Mucosa of rectum (tissue), 2 donors: ENCODE results near the gene NEDD4L.

Experiments
- H3K27ac ChIP-seq, 2 donors: one replicate each; pipeline ENCODE4 v1.7.0; 2013; ENCODE audit warnings: inconsistent platforms in 2 of 2, low read depth in 2 of 2, low read length in 2 of 2
- H3K27me3 ChIP-seq, 2 donors: one replicate each; pipeline ENCODE4 v1.7.0; 2013; ENCODE audit warnings: low read length in 2 of 2; ENCODE audit not compliant: control insufficient read depth in 2 of 2, insufficient read depth in 2 of 2
- H3K36me3 ChIP-seq, 2 donors: one replicate each; pipeline ENCODE4 v1.7.0; 2013; ENCODE audit warnings: low read length in 2 of 2; ENCODE audit not compliant: control insufficient read depth in 2 of 2, insufficient read depth in 2 of 2
- H3K4me1 ChIP-seq, 2 donors: one replicate each; pipeline ENCODE4 v1.7.0; 2013; ENCODE audit warnings: low read length in 2 of 2, mild to moderate bottlenecking in 1 of 2; ENCODE audit not compliant: control insufficient read depth in 2 of 2, insufficient read depth in 2 of 2
- H3K4me3 ChIP-seq, 2 donors: one replicate each; pipeline ENCODE4 v1.7.0; 2013; ENCODE audit warnings: low read length in 2 of 2
- H3K9ac ChIP-seq, 2 donors: one replicate each; pipeline ENCODE4 v1.7.0; 2013; ENCODE audit warnings: low read length in 2 of 2, low read depth in 1 of 2, mild to moderate bottlenecking in 1 of 2
- H3K9me3 ChIP-seq, 2 donors: one replicate each; pipeline ENCODE4 v1.7.0; 2013; ENCODE audit warnings: low read length in 2 of 2; ENCODE audit not compliant: control insufficient read depth in 2 of 2
- donor health status: healthy.
- donor health status: Normal muscosa, but diverticular disease.

Gene NEDD4L

DNA sequence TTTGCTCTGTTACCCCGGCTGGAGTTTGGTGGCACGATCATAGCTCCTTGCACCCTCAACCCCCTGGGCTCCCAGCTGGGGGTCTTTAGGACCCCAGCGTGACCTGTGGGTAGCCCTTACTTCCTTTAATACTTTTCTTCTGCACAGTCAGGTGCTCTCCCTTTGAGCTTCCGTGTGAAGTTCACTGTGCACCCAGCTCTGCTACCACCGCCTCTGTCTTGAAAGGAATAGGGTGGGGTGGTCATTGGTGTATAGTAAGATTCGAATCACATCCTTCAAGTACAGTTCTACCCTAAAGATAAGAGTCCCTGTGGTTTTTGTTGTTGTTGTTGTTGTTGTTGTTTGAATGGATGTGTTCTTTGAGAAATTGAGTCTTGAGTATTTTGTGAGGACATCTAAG is 267.4 kb downstream of the NEDD4L start:
- H3K27ac ChIP-seq: peak overlapping the region; percentile 77 to 87
- peaks cover 33 to 66% of the 10 kb centered on the region in 2 donors for H3K4me1 ChIP-seq
- no peaks in the 10 kb centered on the region for H3K27me3 ChIP-seq

DNA sequence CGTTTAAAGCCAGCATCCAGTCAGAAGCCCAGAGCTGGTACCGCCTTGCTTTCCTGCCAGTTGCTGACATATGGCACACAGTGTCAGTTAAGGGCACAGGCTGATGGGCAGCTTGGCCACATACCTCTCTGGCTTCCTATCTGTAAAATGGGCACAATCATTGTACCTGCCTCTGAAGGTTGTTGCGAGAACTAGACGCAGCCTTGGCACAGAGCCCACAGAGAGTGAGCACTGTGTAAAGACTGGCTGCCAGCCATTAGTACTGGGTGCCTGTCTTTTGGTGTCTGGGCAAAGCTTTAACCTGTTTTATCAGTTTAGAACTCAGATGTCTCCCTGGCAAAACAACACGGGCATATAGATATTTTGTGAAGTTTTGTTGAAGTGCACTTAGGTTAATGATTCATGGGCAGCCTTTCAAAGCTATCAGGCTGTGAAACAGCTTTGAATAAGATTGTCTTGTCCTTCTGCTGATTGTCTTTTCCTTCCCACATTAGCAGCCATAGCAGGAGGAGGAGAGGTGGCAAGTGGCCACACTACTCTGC is 269.5 kb downstream of the NEDD4L start:
- Histone ChIP-seq H3K4me1 (peaks cover 29 to 65% of the 10 kb centered on the region in 2 donors), H3K27ac (no peak overlapping the region), H3K4me3 (no peak overlapping the region), H3K27me3 (no peaks in the 10 kb centered on the region), H3K36me3 (peaks cover 8 to 11% of the 10 kb centered on the region in 2 donors), H3K9me3 (no peaks in the 10 kb centered on the region), H3K9ac (no peak overlapping the region)

More for the DNA sequence above, 267.4 kb downstream of the NEDD4L start:
- Histone ChIP-seq H3K9ac (peak overlapping the region in 1 of 2 donors; percentile 52), H3K36me3 (peaks cover 3 to 4% of the 10 kb centered on the region in 2 donors), H3K4me3 (no peak overlapping the region), H3K9me3 (no peaks in the 10 kb centered on the region)

DNA sequence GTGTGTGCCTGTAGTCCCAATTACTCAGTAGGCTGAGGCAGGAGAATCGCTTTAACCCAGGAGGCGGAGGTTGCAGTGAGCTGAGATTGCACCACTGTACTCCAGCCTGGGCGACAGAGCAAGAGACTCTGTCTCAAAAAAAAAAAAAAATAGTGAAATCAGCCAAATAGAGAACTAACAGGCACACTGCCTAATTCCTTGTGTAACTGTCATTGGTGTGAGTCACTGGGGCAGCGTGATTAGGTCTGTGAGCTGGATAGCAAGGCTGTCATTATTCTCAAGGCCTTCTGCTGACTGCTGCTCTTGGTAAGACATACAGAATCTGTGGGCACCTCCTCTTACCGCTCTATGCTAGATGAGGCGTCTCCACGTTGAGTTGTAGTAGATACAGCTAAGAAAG is 270.3 kb downstream of the NEDD4L start:
- no peaks in the 10 kb centered on the region for H3K27me3 ChIP-seq
- peaks cover 27 to 63% of the 10 kb centered on the region in 2 donors for H3K4me1 ChIP-seq
- no peak overlapping the region for H3K4me3 ChIP-seq
- no peaks in the 10 kb centered on the region for H3K9me3 ChIP-seq
- H3K27ac ChIP-seq: peak overlapping the region in 1 of 2 donors; percentile 28
- H3K36me3 ChIP-seq: peaks cover 8 to 10% of the 10 kb centered on the region in 2 donors
- no peak overlapping the region for H3K9ac ChIP-seq

DNA sequence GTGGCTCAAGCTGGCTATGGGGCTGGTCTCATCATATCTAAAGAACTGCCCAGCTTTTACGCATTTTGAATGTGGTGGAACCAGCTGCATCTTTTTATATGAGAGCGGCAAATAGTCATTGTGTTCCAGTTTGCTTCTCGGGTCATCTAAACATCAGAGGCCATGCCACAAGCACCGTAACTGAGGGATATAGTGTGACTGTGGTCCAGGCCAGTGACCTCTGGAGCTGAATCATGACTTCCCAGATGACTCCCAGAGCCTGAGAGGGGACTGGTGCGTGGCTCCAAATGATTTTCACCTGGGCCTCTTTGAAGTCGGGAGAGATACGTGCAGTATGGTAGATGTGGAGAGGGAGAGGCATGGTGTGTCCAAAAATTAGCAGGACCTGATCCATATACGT is 271.0 kb downstream of the NEDD4L start:
- no peaks in the 10 kb centered on the region for H3K9me3 ChIP-seq
- H3K36me3 ChIP-seq: peaks cover 8 to 10% of the 10 kb centered on the region in 2 donors
- peak overlapping the region in 1 of 2 donors; percentile 28 for H3K27ac ChIP-seq
- H3K4me3 ChIP-seq: no peak overlapping the region
- H3K27me3 ChIP-seq: no peaks in the 10 kb centered on the region
- peaks cover 19 to 58% of the 10 kb centered on the region in 2 donors for H3K4me1 ChIP-seq
- no peak overlapping the region for H3K9ac ChIP-seq

DNA sequence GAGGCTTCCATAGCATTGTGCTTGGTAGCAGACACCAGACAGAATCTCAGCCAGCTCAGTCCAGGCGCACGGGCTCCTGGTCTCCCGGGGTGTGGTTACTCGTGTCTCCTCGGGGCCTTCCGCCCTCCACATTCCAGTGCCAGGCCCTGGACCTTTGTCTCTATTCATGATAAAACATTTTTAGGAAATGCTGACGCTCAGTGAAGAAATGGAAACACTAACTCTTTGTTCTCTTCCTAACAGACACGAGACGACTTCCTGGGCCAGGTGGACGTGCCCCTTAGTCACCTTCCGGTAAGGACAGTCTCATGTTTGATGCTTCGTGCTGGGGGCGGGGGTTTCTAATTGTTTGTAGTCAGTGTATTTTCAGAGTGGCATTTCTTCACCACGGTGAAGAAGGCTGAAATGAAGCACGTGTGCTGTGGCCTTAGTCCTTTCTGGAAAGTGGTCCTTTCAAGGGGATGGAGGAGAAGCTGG is 271.8 kb downstream of the NEDD4L start:
- no peaks in the 10 kb centered on the region for H3K27me3 ChIP-seq
- H3K4me1 ChIP-seq: peaks cover 19 to 57% of the 10 kb centered on the region in 2 donors
- H3K27ac ChIP-seq: peak overlapping the region; percentile 43 to 52
- H3K4me3 ChIP-seq: no peak overlapping the region
- peak overlapping the region in 1 of 2 donors; percentile 42 for H3K9ac ChIP-seq
- peaks cover 8 to 10% of the 10 kb centered on the region in 2 donors for H3K36me3 ChIP-seq
- H3K9me3 ChIP-seq: no peaks in the 10 kb centered on the region

DNA sequence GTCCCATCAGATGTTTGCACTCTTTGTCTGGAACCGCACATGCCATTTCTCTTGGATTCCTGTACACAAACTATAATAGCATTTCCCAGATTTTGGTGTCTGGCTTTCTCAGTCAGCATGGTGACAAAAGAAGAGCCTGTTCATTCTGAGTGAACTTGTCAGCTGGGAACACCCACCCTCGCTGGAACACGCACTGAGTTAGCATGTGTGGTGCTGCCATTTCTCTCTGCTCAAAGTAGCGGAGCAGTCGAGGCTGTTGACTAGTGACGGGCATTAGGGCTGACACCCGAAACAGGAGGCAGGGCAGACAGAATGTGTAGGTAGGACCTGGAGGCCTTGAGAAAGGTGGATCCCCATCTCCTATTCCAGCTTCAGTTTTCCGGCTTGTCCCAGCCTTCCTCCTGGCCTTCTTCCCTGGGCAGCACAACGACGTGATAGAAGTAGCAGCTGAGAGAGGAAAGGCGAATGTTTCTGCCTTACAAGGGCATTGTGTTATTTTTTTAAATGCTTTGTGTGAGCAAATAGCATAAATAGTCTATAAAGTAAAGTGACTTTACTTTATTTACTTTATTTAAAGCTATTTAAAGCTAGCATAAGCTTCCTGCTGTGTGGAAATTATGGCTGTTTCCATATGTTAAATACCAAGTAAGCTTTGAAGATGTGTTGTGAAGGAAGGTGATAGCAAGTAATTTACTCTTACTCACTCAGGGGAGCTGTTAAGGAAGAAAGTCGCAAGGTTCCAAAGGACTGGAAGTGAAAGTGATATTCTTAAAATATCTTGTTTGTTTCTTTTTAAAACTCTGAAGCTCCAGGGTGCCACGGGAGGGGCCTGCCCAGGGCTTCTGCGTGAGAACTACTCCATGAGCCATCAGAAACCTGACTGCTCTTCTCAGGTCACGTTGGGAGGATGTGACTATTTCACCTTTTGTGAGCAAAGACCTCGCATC is 272.6 kb downstream of the NEDD4L start:
- Histone ChIP-seq H3K27me3 (no peaks in the 10 kb centered on the region), H3K4me1 (peaks cover 19 to 55% of the 10 kb centered on the region in 2 donors), H3K4me3 (no peak overlapping the region), H3K27ac (peak overlapping the region; percentile 43 to 52), H3K9me3 (no peaks in the 10 kb centered on the region), H3K9ac (no peak overlapping the region), H3K36me3 (peaks cover 8 to 10% of the 10 kb centered on the region in 2 donors)

DNA sequence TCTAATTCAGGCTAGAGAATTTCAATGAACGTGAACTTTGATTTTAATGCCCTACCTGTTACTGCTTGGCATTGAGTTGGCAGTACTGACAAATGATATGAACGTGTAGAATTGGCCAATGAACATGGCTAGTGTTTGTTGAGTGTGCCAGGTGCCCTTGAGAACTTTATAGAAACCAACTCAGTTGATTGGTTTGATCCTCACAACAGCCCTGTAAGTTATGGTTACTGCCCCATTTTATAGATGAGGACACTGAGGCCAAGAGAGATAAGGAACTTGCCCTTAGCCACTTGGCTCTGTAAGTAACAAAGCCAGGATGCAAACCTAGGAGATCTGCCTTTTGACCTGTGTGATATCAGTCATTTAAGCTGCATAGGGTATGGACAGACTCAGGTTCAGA is 275.7 kb downstream of the NEDD4L start:
- no peak overlapping the region for H3K9ac ChIP-seq
- H3K27me3 ChIP-seq: no peaks in the 10 kb centered on the region
- no peak overlapping the region for H3K4me3 ChIP-seq
- H3K4me1 ChIP-seq: peaks cover 21 to 44% of the 10 kb centered on the region in 2 donors
- no peaks in the 10 kb centered on the region for H3K9me3 ChIP-seq
- H3K27ac ChIP-seq: peak overlapping the region in 1 of 2 donors; percentile 70
- H3K36me3 ChIP-seq: peaks cover 16 to 26% of the 10 kb centered on the region in 2 donors

DNA sequence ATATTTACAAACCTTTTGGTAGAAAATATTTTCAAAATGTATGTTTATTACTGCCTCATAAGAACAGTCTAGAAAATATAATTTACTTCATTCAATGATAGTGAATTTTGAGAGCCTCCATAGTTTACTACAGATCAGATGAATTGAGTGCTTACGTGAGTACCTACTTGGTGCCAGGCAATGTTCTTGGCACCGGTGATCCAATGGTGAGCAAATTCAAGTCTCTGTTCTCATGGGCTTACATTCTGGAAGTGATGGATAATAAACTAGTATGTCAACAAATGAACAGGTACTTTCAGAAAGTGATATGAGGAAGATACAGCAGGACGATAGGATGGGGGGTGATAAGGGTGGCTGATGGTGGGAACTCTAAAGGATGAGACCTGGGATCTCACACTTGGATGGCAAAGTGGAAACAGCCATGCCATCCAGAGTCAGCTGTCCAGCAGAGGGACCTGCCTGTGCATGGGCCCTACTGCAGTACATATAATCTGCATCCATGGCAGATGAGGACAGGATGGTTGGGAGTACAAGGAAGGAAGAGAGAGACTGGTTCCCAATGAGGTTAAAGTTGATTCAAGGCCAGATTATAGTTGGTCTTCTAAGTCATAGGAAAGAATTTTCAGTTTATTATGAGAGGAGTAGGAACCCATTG is 277.0 kb downstream of the NEDD4L start:
- Histone ChIP-seq H3K27ac (peak overlapping the region in 1 of 2 donors; percentile 51), H3K4me1 (peaks cover 13 to 31% of the 10 kb centered on the region in 2 donors), H3K4me3 (no peak overlapping the region), H3K27me3 (no peaks in the 10 kb centered on the region), H3K9ac (no peak overlapping the region), H3K9me3 (no peaks in the 10 kb centered on the region), H3K36me3 (peaks cover 21 to 31% of the 10 kb centered on the region in 2 donors)

DNA sequence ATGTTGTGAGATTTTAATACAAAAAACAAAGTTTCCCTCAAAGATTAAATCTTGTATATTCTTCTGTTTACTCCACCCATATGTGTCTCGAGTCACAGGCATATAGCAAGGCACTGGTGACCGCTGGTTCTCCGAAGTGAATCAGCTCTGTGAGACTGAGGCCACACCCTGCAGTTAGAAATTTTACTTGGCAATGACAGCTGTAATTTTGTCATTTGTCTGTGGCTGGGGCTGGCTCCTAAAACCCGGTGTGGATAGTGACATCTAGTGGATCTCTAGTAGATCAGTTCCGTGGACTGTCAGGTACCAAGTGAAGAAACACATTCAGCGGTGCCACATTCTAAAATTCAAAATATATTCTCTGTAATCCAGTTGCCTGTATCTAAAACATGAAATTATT is 278.0 kb downstream of the NEDD4L start:
- Histone ChIP-seq H3K9ac (peak overlapping the region in 1 of 2 donors; percentile 47), H3K27me3 (no peaks in the 10 kb centered on the region), H3K9me3 (no peaks in the 10 kb centered on the region), H3K4me1 (peaks cover 12 to 24% of the 10 kb centered on the region in 2 donors), H3K36me3 (peaks cover 23 to 31% of the 10 kb centered on the region in 2 donors), H3K27ac (peak overlapping the region in 1 of 2 donors; percentile 73), H3K4me3 (no peak overlapping the region)
